ENCODE measurements around the gene CCBE1.

Gene CCBE1

GRCh38 chr18:59617468-59617932, 79.7 kb downstream of the CCBE1 start:
- no peak for DNase-seq (ENCODE audit: low spot score)

GRCh38 chr18:59616501-59616900, 80.7 kb downstream of the CCBE1 start:
- no peak for DNase-seq (ENCODE audit: low spot score)

- DNase-seq (ENCODE audit: low spot score) = no peak
Measured at GRCh38 chr18:59613903-59614302, 83.3 kb downstream of the CCBE1 start.

GRCh38 chr18:59612381-59612780, 84.8 kb downstream of the CCBE1 start:
- DNase-seq (ENCODE audit: low spot score) = no peak

- DNase-seq (ENCODE audit: low spot score) = no peak
Measured at GRCh38 chr18:59610546-59611140, 86.6 kb downstream of the CCBE1 start.

GRCh38 chr18:59609654-59610053, 87.6 kb downstream of the CCBE1 start:
- DNase-seq (ENCODE audit: low spot score) = no peak

GRCh38 chr18:59607471-59607870, 89.8 kb downstream of the CCBE1 start:
- DNase-seq (ENCODE audit: low spot score) = no peak

GRCh38 chr18:59607078-59607379, 90.2 kb downstream of the CCBE1 start:
- DNase-seq (ENCODE audit: low spot score) = no peak

GRCh38 chr18:59606193-59607077, 90.8 kb downstream of the CCBE1 start:
- no peak for DNase-seq (ENCODE audit: low spot score)

GRCh38 chr18:59605633-59606192, 91.5 kb downstream of the CCBE1 start:
- DNase-seq (ENCODE audit: low spot score) = no peak

- DNase-seq (ENCODE audit: low spot score) = no peak
Measured at GRCh38 chr18:59604877-59605276, 92.3 kb downstream of the CCBE1 start.

GRCh38 chr18:59597049-59597448, 100.2 kb downstream of the CCBE1 start:
- DNase-seq (ENCODE audit: low spot score) = no peak

- DNase-seq (ENCODE audit: low spot score) = no peak
Measured at GRCh38 chr18:59593291-59593717, 103.9 kb downstream of the CCBE1 start.

GRCh38 chr18:59592624-59593023, 104.6 kb downstream of the CCBE1 start:
- no peak for DNase-seq (ENCODE audit: low spot score)

- DNase-seq (ENCODE audit: low spot score) = no peak
Measured at GRCh38 chr18:59582395-59582794, 114.8 kb downstream of the CCBE1 start.

GRCh38 chr18:59579509-59579908, 117.7 kb downstream of the CCBE1 start:
- DNase-seq (ENCODE audit: low spot score) = no peak

GRCh38 chr18:59577386-59577655, 119.9 kb downstream of the CCBE1 start:
- DNase-seq (ENCODE audit: low spot score) = no peak

GRCh38 chr18:59576541-59577385, 120.5 kb downstream of the CCBE1 start:
- DNase-seq (ENCODE audit: low spot score) = no peak

- DNase-seq (ENCODE audit: low spot score) = no peak
Measured at GRCh38 chr18:59575995-59576394, 121.2 kb downstream of the CCBE1 start.

GRCh38 chr18:59573962-59574361, 123.3 kb downstream of the CCBE1 start:
- DNase-seq (ENCODE audit: low spot score) = no peak

- no peak for DNase-seq (ENCODE audit: low spot score)
Measured at GRCh38 chr18:59571902-59572301, 125.3 kb downstream of the CCBE1 start.

GRCh38 chr18:59570796-59571195, 126.4 kb downstream of the CCBE1 start:
- no peak for DNase-seq (ENCODE audit: low spot score)
